K562 (cell line): ENCODE data around the gene MMS22L. TPM values are rescaled to one million over a fixed set of nuclear protein-coding genes. Genes with fewer than 3 reads are reported as not detected.

Source experiments
- ATAC-seq: fragments of 200-7000 bp; cut with Tn5 transposase; 3 replicates; pipeline ENCODE4 v1.9.1; 2020; ENCODE audit warnings: moderate library complexity
- BruUV-seq: library from RNA; stranded (reverse); fragments of 400-500 nt; replicated peaks from 2 replicates; lab custom pipeline; 2021; lab: Mats Ljungman, UMichigan
- CTCF ChIA-PET: fragments of 300-600 bp; formaldehyde crosslinking; extraction: SDS; loops from one replicate; lab custom pipeline; 2021; ENCODE audit warnings: low intra/inter-chr PET ratio; lab: Yijun Ruan, JAX
- POLR2A ChIA-PET: fragments of 300-600, 350-650 bp; sonication (Branson Sonifier 250); formaldehyde crosslinking; extraction: SDS; loops from one replicate; lab custom pipeline; 2021; ENCODE audit warnings: antibody characterized with exemption, inconsistent platforms; lab: Yijun Ruan, JAX
- DNase-seq, 4 experiments: peaks; one replicate each; pipeline versions ENCODE4 v3.0.0 to v3.0.0-alpha.2; 2011 to 2018; ENCODE audit warnings: low spot score in 3 of 4, mixed read lengths in 3 of 4; ENCODE audit errors: extremely low read depth in 1 of 4
- FAIRE-seq: peaks from 2 replicates; lab custom pipeline; 2011; peaks lifted over from hg19 to GRCh38; lab: Jason Lieb, UNC
- H2AFZ ChIP-seq: 2 replicates; pipeline ENCODE4 v1.6.0; 2011; ENCODE audit warnings: low read depth, low read length, control low read depth, inconsistent platforms
- H3K27ac ChIP-seq: fragments of 200-600 bp; 3 replicates; pipeline ENCODE4 v1.8.0; 2011; ENCODE audit warnings: low read depth, mild to moderate bottlenecking, control low read depth, inconsistent platforms, low read length, moderate library complexity, mixed read lengths; ENCODE audit errors: extremely low read depth
- H3K27me3 ChIP-seq, 2 experiments: fragments of 300-600 bp in 1 of 2; 2 replicates in 1 of 2; 3 replicates in 1 of 2; pipeline versions ENCODE4 v1.6.0 to v1.8.0; 2011; ENCODE audit warnings: inconsistent platforms in 2 of 2, low read length in 2 of 2, mild to moderate bottlenecking in 1 of 2, mixed read lengths in 1 of 2, moderate library complexity in 1 of 2; ENCODE audit not compliant: control insufficient read depth in 2 of 2, insufficient read depth in 2 of 2
- H3K36me3 ChIP-seq: fragments of 300-600 bp; 3 replicates; pipeline ENCODE4 v1.8.0; 2011; ENCODE audit warnings: mild to moderate bottlenecking, low read length, inconsistent platforms; ENCODE audit not compliant: control insufficient read depth, insufficient read depth
- H3K4me1 ChIP-seq, 2 experiments: fragments of 200-600 bp in 1 of 2; replicated peaks in 1 of 2; 2 replicates in 1 of 2; 3 replicates in 1 of 2; pipeline versions ENCODE4 v1.5.1 to v1.8.0; 2011; ENCODE audit warnings: inconsistent platforms in 2 of 2, low read length in 2 of 2, mild to moderate bottlenecking in 1 of 2, mixed read lengths in 1 of 2, moderate library complexity in 1 of 2; ENCODE audit not compliant: control insufficient read depth in 2 of 2, insufficient read depth in 2 of 2
- H3K4me2 ChIP-seq: 2 replicates; pipeline ENCODE4 v1.6.1; 2011; ENCODE audit warnings: low read length, control low read depth, inconsistent platforms, mixed read lengths; ENCODE audit not compliant: insufficient read depth
- H3K4me3 ChIP-seq: fragments of 200-600 bp; sonication (generic), shearing (Covaris generic); 2 replicates; pipeline ENCODE4 v1.5.1; 2016; ENCODE audit warnings: control low read depth, inconsistent platforms
- H3K79me2 ChIP-seq: fragments of 200-600 bp; 3 replicates; pipeline ENCODE4 v1.8.0; 2011; ENCODE audit warnings: low read length, inconsistent platforms; ENCODE audit not compliant: control insufficient read depth, insufficient read depth
- H3K9ac ChIP-seq, 2 experiments: 2 replicates each; pipeline versions ENCODE4 v1.6.0 to v1.6.1; 2011; ENCODE audit warnings: low read depth in 2 of 2, low read length in 2 of 2, control low read depth in 1 of 2, inconsistent platforms in 1 of 2, mild to moderate bottlenecking in 1 of 2, mixed read lengths in 1 of 2; ENCODE audit not compliant: insufficient read depth in 1 of 2
- H3K9me1 ChIP-seq: one replicate; pipeline ENCODE4 v1.6.0; 2011; ENCODE audit warnings: inconsistent platforms, mild to moderate bottlenecking, low read length, moderate library complexity; ENCODE audit not compliant: control insufficient read depth, insufficient read depth
- H3K9me3 ChIP-seq: replicated peaks from 2 replicates; pipeline ENCODE4 v1.5.1; 2011; ENCODE audit warnings: low read depth, low read length, inconsistent platforms; ENCODE audit not compliant: control insufficient read depth, insufficient read depth
- H4K20me1 ChIP-seq: replicated peaks from 2 replicates; pipeline ENCODE4 v1.6.1; 2011; ENCODE audit warnings: low read length, inconsistent platforms, mixed read lengths; ENCODE audit not compliant: control insufficient read depth, insufficient read depth
- C11orf30 ChIP-seq: fragments of 450-650 bp; IDR thresholded peaks from 2 replicates; pipeline ENCODE4 v1.6.1; 2016; ENCODE audit warnings: low read depth, mild to moderate bottlenecking
- E2F1 ChIP-seq: sonication (generic); formaldehyde crosslinking; IDR thresholded peaks from 2 replicates; pipeline ENCODE4 v1.8.1; 2023; ENCODE audit warnings: mild to moderate bottlenecking, missing genetic modification reagents, moderate library complexity
- HLTF ChIP-seq: fragments of 450-650 bp; IDR thresholded peaks from 2 replicates; pipeline ENCODE4 v1.6.1; 2016
- MAFF ChIP-seq: IDR thresholded peaks from 2 replicates; pipeline ENCODE4 v1.6.1; 2012; ENCODE audit warnings: low read length, improper control_type of control experiment
- MAFG ChIP-seq: fragments of 450-650 bp; conservative IDR thresholded peaks from 2 replicates; pipeline ENCODE4 v1.6.1; 2016; ENCODE audit warnings: missing genetic modification characterization, missing compliant biosample characterization
- MBD2 ChIP-seq: sonication (generic); IDR thresholded peaks from 2 replicates; pipeline ENCODE4 v1.6.1; 2016; ENCODE audit warnings: low read depth, borderline replicate concordance
- SLC30A9 ChIP-seq: fragments of 250-450 bp; sonication (Bioruptor Pico); IDR thresholded peaks from 2 replicates; pipeline ENCODE4 v1.8.0; 2022; ENCODE audit warnings: mild to moderate bottlenecking, moderate library complexity
- ZBTB17 ChIP-seq: fragments of 450-650 bp; formaldehyde crosslinking; IDR thresholded peaks from 2 replicates; pipeline ENCODE4 v1.4.0; 2020; ENCODE audit warnings: mild to moderate bottlenecking
- ZFX ChIP-seq: sonication (generic); formaldehyde crosslinking; IDR thresholded peaks from 2 replicates; pipeline ENCODE4 v1.8.0; 2022; ENCODE audit warnings: mild to moderate bottlenecking, missing genetic modification reagents, moderate library complexity
- ZNF316 ChIP-seq: fragments of 450-650 bp; IDR thresholded peaks from 2 replicates; pipeline ENCODE4 v1.6.1; 2016
- WGBS: fragments of 100-300 bp; shearing (Covaris generic); methylation state at CpG from one replicate; pipeline ENCODE4 v1.1.6; 2016; ENCODE audit warnings: low coverage, mixed read lengths; ENCODE audit not compliant: insufficient coverage; ENCODE audit errors: missing lambda C conversion rate; 5-methylcytosine and 5-hydroxymethylcytosine counted together
- in situ Hi-C: fragments of 300-500 bp; cut with MboI; formaldehyde crosslinking; loops from 4 replicates; pipeline ENCODE4 v1.15.0; 2018; ENCODE audit warnings: inconsistent platforms, mixed read lengths
- intact Hi-C: fragments of 100-400 bp; cut with micrococcal nuclease; formaldehyde crosslinking; loops from 2 replicates; pipeline ENCODE4 v1.14.2; 2022
- polyA plus RNA-seq, 8 experiments: library from polyadenylated mRNA; depleted of rRNA in 4 of 8; stranded (reverse) in 5 of 8; unstranded in 3 of 8; fragments of >200 nt; fragmentation: Nextera tagmentation in 2 of 8; fragmentation: Illumina TruSeq in 1 of 8; extraction: Ambion mirVana in 2 of 8; extraction: Trizol in 1 of 8; gene quantifications; 2 replicates each; pipeline versions ENCODE4 v1.2.1 to v1.2.3, GENCODE V29; 2011 to 2014; ENCODE audit warnings: inconsistent platforms in 1 of 8, missing spikeins in 1 of 8
- total RNA-seq, 7 experiments: library from RNA; depleted of rRNA in 6 of 7; stranded (reverse); fragments of >200 nt in 6 of 7; fragmentation: Illumina TruSeq in 2 of 7; extraction: Trizol in 2 of 7; gene quantifications; 2 replicates each; pipeline versions ENCODE4 v1.2.1 to v1.2.3, GENCODE V29; 2011 to 2021; ENCODE audit warnings: low replicate concordance in 1 of 7

The MMS22L gene
- total and polyA plus RNA-seq, 9 of the 15 experiments (the other 6 are each of a cell fraction or from before 2014, with no cell fraction given), result 13.0 to 59.5 (median 26.9) TPM

GRCh38 chr6:97246842-97247241 is 36.2 kb downstream of the MMS22L start:
- WGBS, result 62% methylated on average over 1 of the region's 1 CpG
- ATAC-seq, result no peak
- no TSS peak for BruUV-seq

More at GRCh38 chr6:97246842-97247241, 36.2 kb downstream of the MMS22L start:
- Histone ChIP-seq H3K9me3 (no peaks in the 10 kb centered on the region), H3K9ac (no peak overlapping the region), H3K4me2 (no peak overlapping the region), H3K79me2 (peaks cover 4% of the 10 kb centered on the region; the same call in 1 of the 3 replicates), H3K9me1 (no peaks in the 10 kb centered on the region), H4K20me1 (no peaks in the 10 kb centered on the region), H3K36me3 (peaks cover 75% of the 10 kb centered on the region), H3K27me3 (no peaks in the 10 kb centered on the region), H3K4me3 (no peak overlapping the region), H3K4me1 (no peaks in the 10 kb centered on the region; a peak in 1 of 5 replicates), H2AFZ (no peak overlapping the region), H3K27ac (no peak overlapping the region)
- ChIA-PET POLR2A (no interaction called here), CTCF (no interaction called here)
- intact Hi-C loops, result no loop called here
- FAIRE-seq, result no peak
- in situ Hi-C loops, result no loop called here
- TF ChIP-seq MAFF (peak; percentile 15; the same call in 1 of the 2 replicates), SLC30A9 (CRISPR knock-in tag) (no peak), E2F1 (no peak), ZFX (CRISPR knock-in tag) (no peak), C11orf30 (peak; percentile 18; the same call in 1 of the 2 replicates), MAFG (peak; percentile 62), ZNF316 (peak; percentile 87), HLTF (no peak), ZBTB17 (CRISPR knock-in tag) (no peak), MBD2 (no peak)
- DNase-seq, result no peak
